ENCODE data around the gene DENR.
"Not testable (repeated sequence)": the region's sequence is repeated elsewhere in the genome, so short reads cannot be mapped to it uniquely, and the experiment has no call there.

The DENR gene

DNA sequence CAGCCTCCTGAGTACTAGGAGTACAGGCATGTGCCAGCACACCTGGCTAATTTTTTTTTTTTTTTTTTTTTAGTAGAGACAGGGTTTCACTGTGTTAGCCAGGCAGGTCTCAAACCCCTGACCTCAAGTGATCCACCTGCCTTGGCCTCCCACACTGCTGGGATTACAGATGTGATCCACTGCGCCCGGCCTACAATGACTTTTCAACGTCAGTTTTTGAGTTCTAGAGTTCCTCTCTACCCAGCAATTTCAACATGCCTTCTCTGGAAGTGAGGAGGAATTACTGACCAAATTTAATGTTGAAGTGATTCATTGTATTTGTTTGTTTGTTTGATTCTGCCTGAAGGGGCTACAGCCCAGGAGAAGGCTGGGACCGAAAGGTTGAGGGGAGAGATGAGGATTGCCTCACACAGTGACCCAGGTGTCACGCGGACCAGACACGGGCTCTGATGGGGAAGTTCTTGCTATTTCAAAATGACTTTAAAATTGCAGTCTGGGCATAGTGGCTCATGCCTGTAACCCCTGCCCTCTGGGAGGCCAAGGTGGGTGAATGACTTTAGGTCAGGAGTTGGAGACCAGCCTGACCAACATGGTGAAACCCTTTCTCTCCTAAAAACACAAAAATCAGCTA is 8.6 kb upstream of the DENR start:
- no peak for DNase-seq

DNA sequence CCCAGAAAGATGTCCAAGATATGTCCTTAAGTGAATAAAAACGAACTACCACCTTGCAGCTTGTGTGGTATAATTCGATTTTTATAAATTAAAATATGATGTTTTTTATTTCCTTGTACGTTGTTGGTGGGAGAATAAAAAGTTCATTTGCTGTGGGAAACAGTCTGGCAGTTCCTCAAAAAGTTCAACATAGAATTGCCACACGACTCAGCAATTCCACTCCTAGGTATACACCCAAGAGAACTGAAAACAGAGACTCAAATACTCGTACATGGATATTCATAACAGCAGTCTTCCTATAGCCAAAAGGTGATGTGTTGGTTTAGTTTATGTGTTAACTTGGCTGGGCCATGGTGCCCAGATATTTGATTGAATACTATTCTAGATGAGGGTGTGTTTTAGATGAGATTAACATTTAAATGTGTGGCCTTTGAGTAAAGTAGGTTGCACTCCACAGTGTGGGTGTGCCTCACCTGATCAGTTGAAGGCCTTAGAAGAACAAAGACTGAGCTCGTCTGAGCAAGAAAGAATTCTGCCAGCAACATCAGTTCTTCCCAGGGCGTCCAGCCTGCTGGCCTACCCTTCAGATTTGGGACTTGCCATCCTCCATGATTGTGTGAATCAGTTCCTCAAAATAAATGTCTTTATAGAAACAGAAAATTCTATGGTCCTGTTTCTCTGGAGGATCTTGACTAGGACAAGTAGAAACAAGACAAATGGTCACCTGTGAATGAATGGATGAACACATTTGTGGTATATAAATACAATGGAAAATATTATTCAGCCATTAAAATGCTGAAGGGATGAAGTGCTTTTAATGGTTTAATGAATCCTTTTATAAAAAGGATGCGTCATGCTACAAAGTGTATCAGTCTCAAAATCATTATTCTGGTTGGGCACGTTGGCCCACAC is 5.1 kb upstream of the DENR start:
- DNase-seq, result no peak

DNA sequence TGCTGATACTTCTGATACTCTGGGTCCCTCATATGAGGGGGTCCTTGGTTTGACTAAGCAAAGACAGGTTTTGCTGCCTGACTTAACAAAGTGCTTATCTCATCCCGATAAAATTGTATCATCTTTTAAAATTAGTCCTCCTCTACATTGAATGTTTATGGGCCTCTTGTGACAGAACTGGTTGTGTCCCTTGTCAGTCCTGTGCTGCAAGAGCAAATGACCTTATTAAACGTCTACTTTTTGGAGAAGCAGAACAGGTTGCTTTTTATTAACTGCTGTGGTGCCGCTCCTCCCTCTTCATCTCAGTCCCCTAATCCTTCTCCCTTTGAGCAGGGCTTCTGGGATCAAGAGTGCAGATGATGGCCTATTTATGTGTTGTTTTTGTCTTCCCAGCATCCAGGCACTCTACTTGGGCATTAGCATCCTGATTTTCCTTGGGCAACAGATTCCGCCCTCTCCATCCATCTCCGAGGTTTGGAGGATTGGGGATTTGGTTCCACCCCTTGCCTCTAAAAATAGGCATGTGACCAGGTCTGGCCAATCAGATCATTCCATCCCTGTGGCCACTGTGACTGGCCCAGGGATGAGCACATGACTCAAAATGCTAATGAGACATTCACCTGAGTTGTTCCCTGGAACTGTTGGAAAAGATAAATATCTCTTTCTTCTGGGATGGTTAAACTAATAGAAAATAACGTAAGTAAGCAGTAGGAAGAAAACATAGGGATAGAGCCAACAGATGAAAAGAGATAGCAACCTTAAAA is 2.9 kb upstream of the DENR start:
- DNase-seq, result no peak

DNA sequence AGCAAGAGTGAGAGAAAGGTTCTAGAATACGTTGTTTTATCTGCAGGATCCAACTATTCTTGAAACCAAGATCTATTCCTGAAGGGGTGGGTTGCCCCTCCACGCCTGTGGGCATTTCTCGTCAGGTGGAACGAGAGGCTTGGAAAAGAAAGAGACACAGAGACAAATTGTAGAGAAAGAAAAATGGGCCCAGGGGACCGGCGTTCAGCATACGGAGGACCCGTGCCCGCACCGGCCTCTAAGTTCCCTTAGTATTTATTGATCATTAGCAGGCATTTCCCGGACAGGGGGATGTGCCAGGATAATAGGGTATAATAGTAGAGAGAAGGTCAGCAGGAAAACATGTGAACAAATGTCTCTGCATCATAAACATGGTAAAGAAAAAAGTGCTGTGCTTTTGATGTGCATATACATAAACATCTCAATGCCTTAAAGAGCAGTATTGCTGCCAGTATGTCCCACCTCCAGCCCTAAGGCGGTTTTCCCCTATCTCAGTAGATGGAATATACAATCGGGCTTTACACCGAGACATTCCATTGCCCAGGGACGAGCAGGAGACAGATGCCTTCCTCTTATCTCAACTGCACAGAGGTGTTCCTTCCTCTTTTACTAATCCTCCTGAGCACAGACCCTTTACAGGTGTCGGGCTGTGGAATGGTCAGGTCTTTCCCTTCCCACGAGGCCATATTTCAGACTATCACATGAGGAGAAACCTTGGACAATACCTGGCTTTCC is 1.7 kb upstream of the DENR start:
- DNase-seq, result not testable (repeated sequence)

DNA sequence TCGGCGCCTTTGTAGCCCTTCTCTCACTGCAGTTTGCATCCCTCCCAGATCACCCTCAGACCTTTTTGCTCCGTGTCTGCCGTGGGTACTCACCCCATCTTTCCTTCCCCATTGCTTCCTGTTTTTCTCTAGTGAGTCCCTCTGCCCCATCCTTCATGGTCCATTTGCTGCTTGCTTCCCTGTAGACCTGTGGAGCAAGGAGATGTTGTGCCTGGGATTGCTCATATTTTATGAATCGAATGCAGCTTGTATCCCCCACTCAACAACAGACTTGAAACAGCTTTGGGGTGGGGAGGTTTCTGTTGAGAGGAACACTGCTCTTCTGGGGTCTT is 661 bp downstream of the DENR start:
- no peak for DNase-seq

DNA sequence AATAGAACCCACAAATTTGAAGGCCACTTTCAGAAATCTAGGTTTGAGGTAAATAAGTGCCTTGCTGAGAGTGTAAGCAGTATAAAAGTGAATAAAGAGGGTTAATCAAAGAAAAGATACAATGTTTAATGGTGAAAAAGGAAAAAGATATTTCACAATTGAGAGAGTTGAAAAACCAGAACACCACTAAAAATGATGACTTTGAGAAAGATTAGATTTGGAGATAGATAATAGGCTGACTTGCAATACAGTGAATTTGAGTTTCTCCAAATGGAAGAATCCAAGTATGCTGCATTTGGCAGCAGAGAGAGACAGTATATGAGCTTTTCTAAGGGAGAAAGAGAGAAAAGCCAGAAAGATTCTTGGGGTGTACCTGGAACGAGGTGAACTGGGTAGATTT is 2.2 kb downstream of the DENR start:
- no peak for DNase-seq

DNA sequence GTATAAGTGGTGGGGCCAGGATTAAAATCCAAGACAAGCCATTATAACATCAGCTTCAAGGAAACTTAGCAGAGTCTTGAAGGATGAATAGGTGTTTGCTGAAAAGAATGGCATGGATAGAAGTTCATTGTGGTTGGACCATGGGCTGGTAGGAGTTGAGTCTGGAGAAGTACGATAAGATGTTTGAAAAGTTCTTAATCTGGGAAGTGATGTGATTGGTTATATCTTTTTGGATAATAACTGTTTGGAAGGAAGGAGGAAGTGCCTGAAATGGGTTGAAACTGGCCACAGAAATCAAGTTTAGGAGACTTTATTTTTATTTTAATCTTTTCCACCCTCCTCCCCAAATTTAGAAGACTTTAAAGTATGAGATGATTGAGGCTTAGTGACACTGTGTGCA is 4.9 kb downstream of the DENR start:
- no peak for DNase-seq

DNA sequence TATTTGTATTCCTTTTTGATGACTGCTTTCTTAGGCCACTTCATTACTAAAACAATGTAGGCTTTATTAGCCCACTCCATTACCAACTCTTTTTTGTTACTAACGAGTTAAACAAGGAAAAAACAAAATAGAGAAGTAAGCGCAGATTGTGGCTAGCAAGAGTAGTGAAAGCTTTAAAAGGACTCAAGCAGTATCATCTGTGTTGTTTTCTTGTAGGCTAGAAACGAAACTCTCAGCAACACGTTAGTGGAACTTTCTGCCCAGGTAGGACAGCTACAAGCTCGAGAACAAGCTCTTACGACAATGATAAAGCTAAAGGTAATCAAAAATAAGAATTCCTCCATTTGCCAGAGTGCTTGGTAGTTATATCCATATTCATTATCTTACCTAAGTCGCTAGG is 32.9 kb downstream of the DENR start:
- no peak for DNase-seq

DNA sequence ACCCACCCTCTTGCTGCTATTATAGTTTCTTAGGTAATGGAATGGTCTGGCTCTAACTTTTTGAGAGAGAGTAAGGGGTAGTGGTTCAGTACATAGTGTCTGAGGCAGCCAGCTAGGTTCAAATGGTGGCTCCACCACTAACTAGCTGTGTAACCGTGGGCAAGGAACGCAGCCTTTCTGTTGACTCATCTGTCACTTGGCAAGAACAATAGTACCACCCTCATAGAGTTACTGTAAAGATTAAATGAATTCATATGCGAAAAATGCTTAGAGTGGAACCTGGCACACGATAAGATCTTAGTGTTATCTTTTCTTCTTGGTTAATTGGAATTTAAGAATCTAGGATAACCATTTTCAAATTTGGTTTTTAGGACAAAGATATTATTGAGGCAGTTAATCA is 35.8 kb downstream of the DENR start:
- no peak for DNase-seq

DNA sequence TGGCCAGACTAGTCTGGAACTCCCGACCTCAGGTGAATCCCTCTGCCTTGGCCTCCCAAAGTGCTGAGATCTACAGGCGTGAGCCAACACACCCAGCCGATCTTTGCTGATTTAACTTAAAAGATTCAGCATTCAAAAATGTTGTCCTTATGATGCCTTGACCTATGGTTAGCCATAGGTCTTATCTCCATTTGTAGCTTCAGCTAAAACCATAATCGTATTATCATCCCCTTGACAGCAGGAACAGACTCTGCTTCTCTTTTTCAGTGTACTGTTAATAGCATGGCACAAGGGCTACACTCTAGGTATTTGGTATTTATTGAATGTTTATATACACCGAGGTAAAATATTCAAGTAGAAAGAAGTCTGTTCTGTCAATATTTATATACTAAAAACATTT is 37.0 kb downstream of the DENR start:
- no peak for DNase-seq

DNA sequence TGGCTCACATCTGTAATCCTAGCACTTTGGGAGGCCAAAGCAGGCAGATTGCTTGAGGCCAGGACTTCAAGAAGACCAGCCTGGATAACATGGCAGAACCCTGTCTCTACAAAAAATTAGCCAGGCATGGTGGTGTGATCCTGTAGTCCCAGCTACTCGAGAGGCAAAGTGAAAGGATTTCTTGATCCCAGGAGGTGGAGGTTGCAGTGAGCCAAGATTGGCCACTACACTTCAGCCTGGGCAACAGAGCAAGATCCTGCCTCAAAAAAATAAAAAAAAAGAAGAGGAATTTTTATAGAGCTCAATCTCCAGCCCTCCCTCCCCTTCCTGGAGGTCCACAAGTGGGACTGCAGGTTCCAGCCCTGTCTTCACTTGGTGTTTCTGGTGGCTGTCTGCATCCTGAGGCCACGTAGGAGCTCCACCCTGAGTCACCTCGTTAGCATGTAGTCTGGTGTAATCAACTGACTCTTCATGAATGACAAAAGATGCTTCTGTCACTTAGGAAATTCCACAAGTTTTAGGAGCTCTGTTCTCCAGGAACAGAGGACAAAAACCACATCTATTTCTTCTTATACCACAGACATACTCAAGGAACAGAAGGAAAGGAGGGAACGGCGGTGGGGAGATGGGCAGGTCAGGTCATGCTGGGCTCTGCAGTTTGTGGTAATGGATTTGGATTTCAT is 37.9 kb downstream of the DENR start:
- DNase-seq, result no peak

DNA sequence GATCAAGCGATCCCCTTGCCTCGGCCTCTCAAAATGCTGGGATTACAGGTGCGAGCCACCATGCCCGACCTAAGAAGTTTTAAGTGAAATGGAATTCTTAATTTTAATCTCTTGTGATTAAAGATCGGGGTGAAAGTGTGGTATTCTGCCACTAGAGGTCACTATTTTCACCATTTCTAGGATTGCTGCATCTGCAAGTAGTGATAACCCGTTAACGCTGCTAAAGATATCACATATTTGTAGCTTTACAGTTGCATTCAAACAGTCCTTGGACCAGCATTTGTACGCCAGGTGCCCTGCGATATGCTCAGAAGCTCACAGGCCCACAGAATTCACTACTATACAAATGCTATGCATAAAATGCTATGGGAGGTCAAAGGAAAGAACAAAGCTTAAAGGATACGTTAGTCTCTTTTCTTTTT is 41.1 kb downstream of the DENR start:
- peak; percentile 17 for DNase-seq

DNA sequence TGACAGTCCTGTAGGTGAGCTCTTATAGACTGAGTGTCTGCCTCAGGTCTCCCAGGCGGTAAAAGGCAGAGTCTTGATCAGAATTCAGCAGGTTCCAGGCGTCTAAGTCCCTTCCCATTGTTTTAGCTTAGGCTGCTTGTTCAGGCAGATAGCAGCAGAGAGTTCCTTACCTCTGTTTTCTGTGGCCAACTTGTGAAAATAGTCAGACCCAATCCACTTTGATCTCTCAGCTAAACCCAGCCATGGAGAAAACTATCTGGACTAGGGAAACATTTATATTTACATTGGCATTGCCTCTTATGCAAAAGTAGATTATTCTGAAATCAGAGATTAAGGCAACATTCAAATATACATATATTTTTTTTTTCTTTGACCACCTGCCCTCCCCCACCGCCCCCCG is 43.2 kb downstream of the DENR start:
- no peak for DNase-seq

DNA sequence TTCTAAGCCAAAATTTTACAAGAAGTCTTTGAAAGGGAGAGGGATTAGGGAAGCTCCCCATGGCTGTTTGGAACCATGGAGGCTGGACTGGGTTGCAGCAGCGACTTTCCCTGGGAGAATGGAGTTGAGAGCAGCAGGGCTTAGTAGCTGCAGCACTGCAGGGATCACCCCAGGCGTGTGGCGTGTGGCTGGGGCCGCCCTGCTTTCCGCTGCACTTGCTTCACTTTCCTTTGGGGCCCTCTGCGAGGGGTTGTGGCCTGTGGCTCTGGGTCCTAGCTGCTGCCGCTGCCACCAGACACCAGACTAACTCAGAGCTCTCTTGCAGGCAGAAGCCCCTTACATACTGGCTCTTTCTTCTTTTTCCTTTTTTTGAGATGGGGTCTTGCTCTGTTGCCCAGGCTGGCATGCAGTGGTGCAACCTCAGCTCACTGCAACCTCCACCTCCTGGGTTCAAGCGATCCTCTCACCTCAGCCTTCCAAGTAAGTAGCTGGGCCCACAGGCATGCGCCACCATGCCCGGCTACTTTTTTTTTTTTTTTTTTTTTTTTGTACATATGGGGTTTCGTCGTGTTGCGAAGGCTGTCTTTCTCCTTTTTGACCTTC is 47.1 kb downstream of the DENR start:
- DNase-seq, result no peak

DNA sequence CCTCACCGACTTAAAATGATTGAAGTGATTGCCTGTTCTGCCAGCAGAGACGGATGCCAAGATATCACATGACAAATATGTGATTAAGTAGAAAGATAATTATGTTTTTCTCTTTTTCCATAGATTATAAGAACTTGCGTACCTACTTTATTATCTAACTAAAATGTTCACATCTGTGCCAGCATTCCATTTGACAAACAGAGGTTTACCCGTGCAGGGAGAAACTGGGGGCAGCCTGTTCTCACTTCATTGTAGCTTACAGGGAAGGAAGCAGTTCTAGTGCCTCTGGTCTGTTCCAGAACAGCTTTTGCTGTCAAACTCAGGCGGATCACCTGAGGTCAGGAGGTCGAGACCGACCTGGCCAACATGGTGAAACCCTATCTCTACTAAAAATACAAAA is 51.3 kb downstream of the DENR start:
- DNase-seq, result no peak

DNA sequence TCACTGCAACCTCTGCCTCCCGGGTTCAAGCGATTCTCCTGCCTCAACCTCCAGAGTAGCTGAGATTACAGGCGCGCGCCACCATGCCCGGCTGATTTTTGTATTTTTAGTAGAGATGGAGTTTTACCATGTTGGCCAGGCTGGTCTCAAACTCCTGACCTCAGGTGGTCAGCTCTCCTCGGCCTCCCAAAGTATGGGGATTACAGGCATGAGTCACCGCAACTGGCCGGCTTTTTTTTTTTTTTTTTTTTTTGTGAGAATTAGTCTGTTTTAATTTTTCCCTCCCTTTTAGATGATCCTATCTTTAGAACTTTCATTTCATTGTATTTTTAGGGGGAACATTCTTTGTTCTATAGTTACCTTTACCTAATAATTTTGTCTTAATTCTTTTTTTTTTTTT is 52.3 kb downstream of the DENR start:
- DNase-seq, result not testable (repeated sequence)

DNA sequence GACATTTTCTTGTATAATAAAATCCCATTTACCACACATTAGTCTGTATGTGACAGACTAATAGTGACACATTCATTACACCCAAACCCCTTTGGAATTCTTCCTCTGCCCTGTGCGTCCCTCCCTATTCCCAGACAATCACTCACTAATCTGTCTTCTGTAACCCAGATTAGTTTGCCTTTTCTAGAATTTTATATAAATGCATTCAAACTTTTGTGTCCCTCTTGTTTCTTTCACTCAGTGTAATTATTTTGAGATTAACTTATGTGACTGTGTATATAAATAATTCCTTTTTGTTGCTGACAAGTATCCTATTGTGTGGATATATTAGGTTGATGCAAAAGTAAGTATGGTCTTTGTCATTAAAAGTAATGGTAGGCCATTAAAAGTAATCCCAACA is 55.0 kb downstream of the DENR start:
- DNase-seq, result no peak

DNA sequence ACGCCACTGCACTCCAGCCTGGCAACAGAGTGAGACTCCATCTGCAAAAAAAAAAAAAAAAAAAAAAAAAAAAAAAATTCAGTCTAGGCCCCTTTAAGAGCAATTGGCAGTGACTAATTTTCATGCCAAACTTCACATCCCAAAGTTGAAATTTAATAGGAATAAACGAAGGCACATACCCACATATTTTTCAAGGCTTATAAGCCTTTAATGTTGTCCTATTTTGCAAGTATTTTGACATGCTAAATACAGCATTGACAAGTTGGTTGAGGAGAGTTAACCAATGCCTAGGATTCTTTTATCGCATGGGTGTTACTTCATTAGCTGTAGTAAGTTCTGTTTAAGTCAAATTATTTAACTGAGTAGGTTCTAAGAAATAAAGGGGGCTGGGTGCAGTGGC is 59.2 kb downstream of the DENR start:
- DNase-seq, result no peak

DNA sequence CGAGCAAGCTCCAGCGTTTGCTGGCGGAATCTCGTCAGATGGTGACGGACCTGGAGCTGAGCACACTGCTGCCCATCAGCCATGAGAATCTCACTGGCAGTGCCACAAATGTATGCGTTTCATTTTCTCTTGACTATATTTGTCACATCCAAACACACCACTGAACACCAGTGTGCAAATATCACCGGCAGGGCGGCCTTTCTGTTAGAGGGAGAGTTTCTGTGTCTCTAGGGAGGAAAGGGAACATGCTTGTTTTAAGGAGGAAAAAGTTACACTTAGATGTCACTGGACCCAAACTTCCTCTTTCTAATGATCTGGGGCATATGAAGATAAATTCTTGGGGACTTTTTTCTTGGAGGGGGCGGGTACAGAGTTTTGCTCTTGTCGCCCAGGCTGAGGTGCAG is 60.7 kb downstream of the DENR start:
- no peak for DNase-seq

DNA sequence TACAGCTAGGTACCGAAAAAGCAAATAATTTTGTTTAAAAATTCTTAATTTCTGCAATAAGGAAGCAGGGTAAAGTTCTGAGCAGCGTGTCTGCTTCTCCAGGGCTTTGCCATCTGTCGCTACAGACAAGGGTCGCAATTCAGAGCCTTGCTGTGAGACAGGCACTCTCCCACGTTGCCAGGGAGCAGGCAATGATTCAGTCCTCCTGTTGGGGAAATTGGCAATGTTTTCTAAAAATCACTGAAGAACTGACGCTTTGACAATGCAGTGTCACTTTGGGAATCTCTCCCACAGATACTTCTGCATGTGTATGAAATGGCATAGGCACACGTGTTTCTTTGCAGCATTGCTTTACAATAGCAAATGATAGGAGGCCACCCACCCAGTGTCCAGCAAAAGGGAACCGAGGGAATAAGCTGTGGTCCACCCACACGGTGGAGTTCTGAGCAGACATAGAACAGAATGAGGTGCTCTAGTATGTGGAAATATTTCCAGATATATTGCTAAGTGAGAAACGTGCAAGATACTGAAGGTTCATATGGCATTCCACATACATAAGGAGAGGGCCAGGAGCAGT is 66.7 kb downstream of the DENR start:
- no peak for DNase-seq

DNA sequence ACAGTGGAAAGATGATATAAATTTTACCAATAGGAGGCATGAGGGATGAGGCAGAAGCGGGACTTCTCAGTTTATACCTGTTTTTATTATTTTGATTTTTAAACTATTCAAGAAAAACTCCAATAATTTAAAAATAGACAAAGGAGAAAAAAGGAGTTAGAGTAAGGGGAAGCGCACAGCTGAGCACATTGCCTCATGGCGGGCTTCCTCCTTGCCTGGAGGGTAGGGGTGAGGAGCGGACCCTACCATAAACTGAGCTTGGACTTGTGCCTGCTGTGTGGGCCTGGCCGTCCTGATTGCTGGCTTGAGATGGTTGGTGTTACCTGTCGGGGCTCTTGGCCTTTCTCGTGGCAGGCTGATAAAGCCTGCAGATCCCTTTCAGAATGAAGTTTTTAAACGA is 67.5 kb downstream of the DENR start:
- DNase-seq, result no peak
